ENCODE results near the gene DNA2.
"Not testable (repeated sequence)": the region's sequence is repeated elsewhere in the genome, so short reads cannot be mapped to it uniquely, and the experiment has no call there.

The DNA2 gene

DNA sequence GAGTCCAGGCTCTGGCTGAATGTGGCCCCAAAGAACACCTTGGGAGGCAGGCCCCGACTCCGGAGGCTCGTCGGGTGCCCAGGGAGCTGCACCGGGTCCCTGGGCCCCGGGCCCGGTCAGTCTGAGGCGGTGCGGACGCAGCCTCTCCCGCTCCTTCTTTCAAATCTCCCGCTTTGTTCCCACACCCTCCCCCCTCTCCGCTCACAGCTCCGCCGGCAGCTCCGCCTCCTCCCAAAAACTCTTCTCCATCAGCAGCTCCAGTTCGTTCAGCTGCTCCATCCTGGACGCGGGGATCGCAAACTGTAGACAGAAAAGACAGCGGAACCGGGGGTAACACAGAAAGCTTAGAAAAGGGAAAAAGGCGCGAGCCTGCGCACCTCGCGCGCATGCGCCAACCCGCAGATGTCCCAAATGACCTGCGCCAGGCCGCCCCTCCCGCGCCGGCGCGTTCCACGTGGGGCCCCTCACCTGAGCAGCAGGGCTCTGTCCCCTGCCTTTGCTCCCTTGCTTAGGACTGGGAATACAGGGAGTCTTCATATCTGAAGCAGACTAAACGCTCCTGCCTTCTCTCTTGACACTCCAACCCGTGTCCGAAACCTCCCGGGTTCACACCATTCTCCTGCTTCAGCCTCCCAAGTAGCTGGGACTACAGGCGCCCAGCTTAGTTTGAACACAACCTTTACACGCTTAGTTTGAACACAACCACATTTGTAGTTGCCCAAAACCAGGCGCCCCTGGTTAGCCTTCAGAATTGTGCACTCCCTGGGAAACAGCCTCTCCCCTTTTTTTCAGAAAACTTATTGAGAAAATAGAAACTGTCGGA is at the start of gene DNA2:
Gene DNA2 (minus strand): TSS at position 388 of the 823 bp plus-strand sequence. CDS start 109 bp downstream, at position 279.
- H3K27me3 ChIP-seq (ENCODE audit: control insufficient read depth, insufficient read depth, low read length) = no peaks in the 10 kb centered on the region
- H3K9me3 ChIP-seq (ENCODE audit: control insufficient read depth, insufficient read depth, low read depth, low read length) = no peaks in the 10 kb centered on the region
- H3K4me1 ChIP-seq (ENCODE audit: control insufficient read depth, insufficient read depth, low read length) = peaks cover 12% of the 10 kb centered on the region
- peak within 1 kb of the TSS; percentile 92 for H3K9ac ChIP-seq (ENCODE audit: low read length)
- peak within 1 kb of the TSS; percentile 85 for H3K27ac ChIP-seq (ENCODE audit: low read depth, low read length)
- peak within 1 kb of the TSS; percentile 96 for H3K4me3 ChIP-seq (ENCODE audit: low read depth, low read length)
- H3K36me3 ChIP-seq (ENCODE audit: control insufficient read depth, insufficient read depth, low read length) = peaks cover 32% of the 10 kb centered on the region

DNA sequence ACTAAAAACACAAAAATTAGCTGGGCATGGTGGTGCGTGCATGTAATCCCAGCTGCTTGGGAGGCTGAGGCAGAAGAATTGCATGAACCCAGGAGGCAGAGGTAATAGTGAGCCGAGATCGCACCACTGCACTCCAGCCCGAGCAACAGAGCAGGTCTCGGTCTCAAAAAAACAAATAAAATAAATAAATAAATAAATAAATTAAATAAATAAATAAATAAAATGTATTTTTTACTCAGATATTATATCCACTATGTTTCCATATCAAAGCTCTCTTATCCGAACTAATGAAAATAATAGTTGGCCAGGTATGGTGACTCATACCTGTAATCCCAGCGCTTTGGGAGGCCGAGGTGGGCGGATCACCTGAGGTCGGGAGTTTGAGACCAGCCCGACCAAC is 46.8 kb upstream of the DNA2 start:
- peaks cover 14% of the 10 kb centered on the region for H3K36me3 ChIP-seq (ENCODE audit: control insufficient read depth, insufficient read depth, low read length)
- H3K4me3 ChIP-seq (ENCODE audit: low read depth, low read length); H3K9ac ChIP-seq (ENCODE audit: low read length); H3K27ac ChIP-seq (ENCODE audit: low read depth, low read length); H3K9me3 ChIP-seq (ENCODE audit: control insufficient read depth, insufficient read depth, low read depth, low read length); H3K4me1 ChIP-seq (ENCODE audit: control insufficient read depth, insufficient read depth, low read length); H3K27me3 ChIP-seq (ENCODE audit: control insufficient read depth, insufficient read depth, low read length): not testable (repeated sequence)

DNA sequence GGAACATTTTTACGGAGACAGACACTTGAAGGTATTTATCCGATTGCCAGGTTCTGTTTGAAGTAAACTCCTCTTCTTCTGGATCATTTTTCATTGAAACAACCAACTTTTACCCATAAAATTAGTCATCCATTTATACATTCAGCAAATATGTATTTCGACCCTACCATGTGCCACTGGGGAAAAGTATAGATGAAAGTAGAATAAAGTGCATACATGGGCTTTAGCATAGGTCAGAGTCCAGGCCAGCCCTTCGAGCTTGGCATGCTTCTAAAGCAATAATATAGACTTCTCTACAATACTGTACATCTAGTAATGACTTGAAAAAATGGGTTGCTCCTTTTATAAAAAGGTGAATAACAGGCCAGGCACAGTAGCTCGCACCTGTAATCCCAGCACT is 45.4 kb upstream of the DNA2 start:
- H3K27me3 ChIP-seq (ENCODE audit: control insufficient read depth, insufficient read depth, low read length) = no peaks in the 10 kb centered on the region
- peak overlapping the region; percentile 28; the same call in 1 of the 2 replicates for H3K27ac ChIP-seq (ENCODE audit: low read depth, low read length)
- no peaks in the 10 kb centered on the region for H3K4me1 ChIP-seq (ENCODE audit: control insufficient read depth, insufficient read depth, low read length)
- H3K36me3 ChIP-seq (ENCODE audit: control insufficient read depth, insufficient read depth, low read length) = peaks cover 14% of the 10 kb centered on the region
- H3K9ac ChIP-seq (ENCODE audit: low read length) = no peak overlapping the region
- no peaks in the 10 kb centered on the region for H3K9me3 ChIP-seq (ENCODE audit: control insufficient read depth, insufficient read depth, low read depth, low read length)
- no peak overlapping the region for H3K4me3 ChIP-seq (ENCODE audit: low read depth, low read length)

DNA sequence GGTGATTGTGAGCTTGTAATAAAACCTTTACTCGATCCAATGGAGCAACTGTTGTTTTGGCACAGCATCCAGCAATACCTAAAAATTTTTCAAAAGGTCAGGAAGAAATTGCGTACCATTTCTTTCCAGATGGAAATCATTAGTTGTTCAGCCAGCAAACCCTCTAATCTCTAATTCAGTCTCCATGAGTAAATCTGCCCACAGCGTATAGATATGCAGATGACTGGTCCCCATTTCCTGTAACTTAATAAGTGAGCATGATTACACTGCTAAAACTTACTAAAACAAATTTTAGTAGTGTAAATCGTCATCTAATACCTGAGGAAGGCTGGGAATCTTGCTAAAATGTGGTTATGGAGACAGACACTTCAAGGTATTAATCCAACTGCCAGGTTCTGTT is 45.0 kb upstream of the DNA2 start:
- Histone ChIP-seq H3K27me3 (ENCODE audit: control insufficient read depth, insufficient read depth, low read length) (no peaks in the 10 kb centered on the region), H3K4me1 (ENCODE audit: control insufficient read depth, insufficient read depth, low read length) (no peaks in the 10 kb centered on the region), H3K27ac (ENCODE audit: low read depth, low read length) (peak overlapping the region; percentile 28; the same call in 1 of the 2 replicates), H3K36me3 (ENCODE audit: control insufficient read depth, insufficient read depth, low read length) (peaks cover 14% of the 10 kb centered on the region), H3K9ac (ENCODE audit: low read length) (no peak overlapping the region), H3K4me3 (ENCODE audit: low read depth, low read length) (no peak overlapping the region), H3K9me3 (ENCODE audit: control insufficient read depth, insufficient read depth, low read depth, low read length) (no peaks in the 10 kb centered on the region)

GRCh38 chr10:68516216-68516615 is 44.4 kb upstream of the DNA2 start:
- H3K4me3 ChIP-seq (ENCODE audit: low read depth, low read length); H3K27ac ChIP-seq (ENCODE audit: low read depth, low read length); H3K9ac ChIP-seq (ENCODE audit: low read length): not testable (repeated sequence)

DNA sequence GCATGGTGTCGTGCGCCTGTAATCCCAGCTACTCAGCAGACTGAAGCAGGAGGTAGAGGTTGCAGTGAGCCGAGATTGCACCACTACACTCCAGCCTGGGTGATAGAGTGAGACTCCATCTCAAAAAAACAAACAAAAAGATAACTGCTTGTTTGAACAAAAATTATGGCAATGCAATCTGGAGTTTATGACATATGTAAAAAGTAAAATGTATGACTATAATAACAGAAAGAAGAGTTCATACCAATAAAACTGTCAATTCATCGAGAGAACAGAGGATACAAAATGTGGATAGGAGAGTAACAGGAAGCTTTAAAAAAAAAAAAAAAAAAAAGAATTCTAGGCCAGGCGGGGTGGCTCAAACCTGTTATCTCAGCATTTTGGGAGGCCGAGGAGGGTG is 36.3 kb upstream of the DNA2 start:
- H3K9ac ChIP-seq (ENCODE audit: low read length) = no peak overlapping the region
- H3K27me3 ChIP-seq (ENCODE audit: control insufficient read depth, insufficient read depth, low read length) = no peaks in the 10 kb centered on the region
- no peaks in the 10 kb centered on the region for H3K9me3 ChIP-seq (ENCODE audit: control insufficient read depth, insufficient read depth, low read depth, low read length)
- H3K27ac ChIP-seq (ENCODE audit: low read depth, low read length) = no peak overlapping the region
- H3K36me3 ChIP-seq (ENCODE audit: control insufficient read depth, insufficient read depth, low read length) = peaks cover 2% of the 10 kb centered on the region
- H3K4me3 ChIP-seq (ENCODE audit: low read depth, low read length) = no peak overlapping the region
- no peaks in the 10 kb centered on the region for H3K4me1 ChIP-seq (ENCODE audit: control insufficient read depth, insufficient read depth, low read length)

More at GRCh38 chr10:68516216-68516615, 44.4 kb upstream of the DNA2 start:
- not testable (repeated sequence) for H3K4me1 ChIP-seq (ENCODE audit: control insufficient read depth, insufficient read depth, low read length); H3K27me3 ChIP-seq (ENCODE audit: control insufficient read depth, insufficient read depth, low read length); H3K9me3 ChIP-seq (ENCODE audit: control insufficient read depth, insufficient read depth, low read depth, low read length)
- H3K36me3 ChIP-seq (ENCODE audit: control insufficient read depth, insufficient read depth, low read length) = peaks cover 13% of the 10 kb centered on the region

DNA sequence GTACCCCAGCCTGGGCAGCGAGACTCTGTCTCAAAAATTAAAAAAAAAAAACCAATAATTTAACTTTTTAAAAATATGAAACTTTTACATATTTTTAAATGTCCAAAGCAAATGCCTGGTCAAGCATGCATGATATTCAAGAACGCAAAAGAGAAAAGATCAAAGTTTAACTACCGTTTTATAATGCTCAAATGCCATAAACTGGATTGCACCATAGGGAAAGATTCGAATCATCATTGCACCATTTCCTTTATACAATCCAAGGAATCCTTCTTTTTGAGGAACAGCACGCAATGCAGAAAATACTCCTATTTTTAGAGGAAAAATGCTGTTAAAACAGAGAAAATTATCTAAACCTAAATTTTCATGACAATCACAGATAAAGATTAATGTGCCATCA is 34.6 kb upstream of the DNA2 start:
- Histone ChIP-seq H3K27ac (ENCODE audit: low read depth, low read length) (no peak overlapping the region), H3K27me3 (ENCODE audit: control insufficient read depth, insufficient read depth, low read length) (no peaks in the 10 kb centered on the region), H3K9me3 (ENCODE audit: control insufficient read depth, insufficient read depth, low read depth, low read length) (no peaks in the 10 kb centered on the region), H3K4me3 (ENCODE audit: low read depth, low read length) (no peak overlapping the region), H3K9ac (ENCODE audit: low read length) (no peak overlapping the region), H3K4me1 (ENCODE audit: control insufficient read depth, insufficient read depth, low read length) (no peaks in the 10 kb centered on the region), H3K36me3 (ENCODE audit: control insufficient read depth, insufficient read depth, low read length) (peaks cover 5% of the 10 kb centered on the region)

DNA sequence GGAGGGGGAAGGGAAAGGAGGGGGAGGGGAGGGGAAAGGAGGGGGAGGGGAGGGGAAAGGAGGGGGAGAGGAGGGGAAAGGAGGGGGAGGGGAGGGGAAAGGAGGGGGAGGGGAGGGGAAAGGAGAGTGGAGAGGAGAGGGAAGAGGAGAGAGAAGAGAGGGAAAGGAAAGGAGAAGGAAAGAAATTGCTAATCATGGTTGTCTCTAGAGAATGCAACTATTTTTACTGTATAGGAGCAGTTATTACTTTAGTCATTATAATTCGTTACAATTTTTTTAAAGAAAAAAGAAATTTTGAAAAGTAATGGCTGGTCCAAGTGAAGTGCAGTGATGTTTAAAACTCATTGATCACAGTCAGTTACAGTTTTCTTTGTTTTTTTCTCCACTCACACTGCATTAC is 31.1 kb upstream of the DNA2 start:
- Histone ChIP-seq H3K4me1 (ENCODE audit: control insufficient read depth, insufficient read depth, low read length) (no peaks in the 10 kb centered on the region), H3K27ac (ENCODE audit: low read depth, low read length) (no peak overlapping the region), H3K4me3 (ENCODE audit: low read depth, low read length) (no peak overlapping the region), H3K9ac (ENCODE audit: low read length) (no peak overlapping the region), H3K36me3 (ENCODE audit: control insufficient read depth, insufficient read depth, low read length) (peaks cover 26% of the 10 kb centered on the region), H3K9me3 (ENCODE audit: control insufficient read depth, insufficient read depth, low read depth, low read length) (no peaks in the 10 kb centered on the region), H3K27me3 (ENCODE audit: control insufficient read depth, insufficient read depth, low read length) (no peaks in the 10 kb centered on the region)

DNA sequence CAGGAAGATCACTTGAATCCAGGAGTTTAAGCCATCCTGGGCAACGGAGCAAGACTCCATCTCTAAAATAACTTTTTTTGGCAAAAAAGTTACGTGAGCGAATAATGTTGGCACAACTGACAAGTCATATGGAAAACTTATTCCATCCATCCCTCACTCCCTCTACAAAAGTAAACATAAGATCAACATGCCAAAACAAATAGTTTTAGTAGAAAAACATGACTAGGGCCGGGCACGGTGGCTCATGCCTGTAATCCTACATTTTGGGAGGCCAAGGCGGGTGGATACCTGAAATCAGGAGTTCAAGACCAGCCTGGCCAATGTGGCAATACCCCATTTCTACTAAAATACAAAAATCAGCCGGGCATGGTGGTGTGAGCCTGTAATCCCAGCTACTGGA is 29.9 kb upstream of the DNA2 start:
- Histone ChIP-seq H3K36me3 (ENCODE audit: control insufficient read depth, insufficient read depth, low read length) (peaks cover 28% of the 10 kb centered on the region), H3K27me3 (ENCODE audit: control insufficient read depth, insufficient read depth, low read length) (no peaks in the 10 kb centered on the region), H3K27ac (ENCODE audit: low read depth, low read length) (no peak overlapping the region)

DNA sequence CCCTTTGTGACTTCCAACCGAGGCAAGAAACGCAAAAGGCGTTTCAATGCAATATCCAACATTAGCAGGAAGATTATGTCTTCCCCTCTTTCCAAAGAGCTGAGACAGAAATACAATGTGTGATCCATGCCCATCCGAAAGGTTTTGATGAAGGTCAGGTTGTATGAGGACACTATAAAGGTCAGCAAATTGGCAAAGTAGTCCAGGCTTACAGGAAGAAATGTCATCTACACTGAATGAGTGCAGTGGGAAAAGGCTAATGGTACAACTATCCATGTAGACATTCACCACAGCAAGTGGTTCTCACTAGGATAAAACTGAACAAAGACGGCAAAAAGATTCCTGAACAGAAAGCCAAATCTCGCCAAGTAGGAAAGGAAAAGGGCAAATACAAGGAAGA is 27.8 kb upstream of the DNA2 start:
- no peak overlapping the region for H3K4me3 ChIP-seq (ENCODE audit: low read depth, low read length)
- no peak overlapping the region for H3K9ac ChIP-seq (ENCODE audit: low read length)
- H3K36me3 ChIP-seq (ENCODE audit: control insufficient read depth, insufficient read depth, low read length) = peaks cover 26% of the 10 kb centered on the region

More for the DNA sequence above, 29.9 kb upstream of the DNA2 start:
- H3K4me1 ChIP-seq (ENCODE audit: control insufficient read depth, insufficient read depth, low read length) = peaks cover under 1% of the 10 kb centered on the region; the same call in 1 of the 2 replicates
- H3K9ac ChIP-seq (ENCODE audit: low read length) = no peak overlapping the region
- no peaks in the 10 kb centered on the region for H3K9me3 ChIP-seq (ENCODE audit: control insufficient read depth, insufficient read depth, low read depth, low read length)
- no peak overlapping the region for H3K4me3 ChIP-seq (ENCODE audit: low read depth, low read length)

GRCh38 chr10:68496072-68496471 is 24.3 kb upstream of the DNA2 start:
- Histone ChIP-seq H3K27ac (ENCODE audit: low read depth, low read length) (peak overlapping the region; percentile 48; the same call in 1 of the 2 replicates), H3K27me3 (ENCODE audit: control insufficient read depth, insufficient read depth, low read length) (no peaks in the 10 kb centered on the region), H3K9me3 (ENCODE audit: control insufficient read depth, insufficient read depth, low read depth, low read length) (no peaks in the 10 kb centered on the region), H3K36me3 (ENCODE audit: control insufficient read depth, insufficient read depth, low read length) (peaks cover 37% of the 10 kb centered on the region), H3K9ac (ENCODE audit: low read length) (no peak overlapping the region), H3K4me1 (ENCODE audit: control insufficient read depth, insufficient read depth, low read length) (peaks cover 13% of the 10 kb centered on the region), H3K4me3 (ENCODE audit: low read depth, low read length) (no peak overlapping the region)

More for the DNA sequence above, 27.8 kb upstream of the DNA2 start:
- peaks cover 13% of the 10 kb centered on the region for H3K4me1 ChIP-seq (ENCODE audit: control insufficient read depth, insufficient read depth, low read length)
- no peaks in the 10 kb centered on the region for H3K27me3 ChIP-seq (ENCODE audit: control insufficient read depth, insufficient read depth, low read length)
- H3K27ac ChIP-seq (ENCODE audit: low read depth, low read length) = no peak overlapping the region
- no peaks in the 10 kb centered on the region for H3K9me3 ChIP-seq (ENCODE audit: control insufficient read depth, insufficient read depth, low read depth, low read length)
